OCI-LY3 (cell line): ENCODE results near the gene PRADC1.

Source experiments
- H2AFZ ChIP-seq: fragments of 200-600, 300-600 bp; shearing (Covaris generic); 2 replicates; pipeline ENCODE4 v1.6.0; 2014; ENCODE audit warnings: antibody characterized with exemption, low read depth, low read length
- H3K27ac ChIP-seq: fragments of 200-600, 300-600 bp; sonication (generic); 2 replicates; pipeline ENCODE4 v1.5.1; 2014; ENCODE audit warnings: mild to moderate bottlenecking, low read length, moderate library complexity, mixed read lengths
- H3K27me3 ChIP-seq: fragments of 200-600, 300-600 bp; sonication (generic); 2 replicates; pipeline ENCODE4 v1.6.1; 2014; ENCODE audit warnings: low read depth, low read length, mixed read lengths
- H3K36me3 ChIP-seq: fragments of 200-600, 300-600 bp; sonication (generic); replicated peaks from 2 replicates; pipeline ENCODE3; 2014; ENCODE audit warnings: low read depth, low read length, mixed read lengths
- H3K4me1 ChIP-seq: fragments of 300-600, 200-600 bp; sonication (generic); 2 replicates; pipeline ENCODE4 v1.6.1; 2014; ENCODE audit warnings: low read length, mixed read lengths
- H3K4me2 ChIP-seq: fragments of 200-600, 300-600 bp; sonication (generic); 2 replicates; pipeline ENCODE4 v1.6.1; 2014; ENCODE audit warnings: low read length, mixed read lengths
- H3K4me3 ChIP-seq: fragments of 300-600, 200-600 bp; sonication (generic); 2 replicates; pipeline ENCODE4 v1.5.1; 2014; ENCODE audit warnings: antibody characterized with exemption, mild to moderate bottlenecking, low read length, moderate library complexity
- H3K79me2 ChIP-seq: fragments of 300-600, 200-600 bp; shearing (Covaris generic); 2 replicates; pipeline ENCODE4 v1.6.1; 2014; ENCODE audit warnings: mild to moderate bottlenecking, low read length, mixed read lengths
- H3K9ac ChIP-seq: fragments of 300-600, 200-600 bp; shearing (Covaris generic); 2 replicates; pipeline ENCODE4 v1.6.0; 2014; ENCODE audit warnings: mild to moderate bottlenecking, low read length, moderate library complexity
- H3K9me3 ChIP-seq: fragments of 200-600, 300-600 bp; shearing (Covaris generic); 2 replicates; pipeline ENCODE4 v1.6.1; 2014; ENCODE audit warnings: low read length, mixed read lengths; ENCODE audit not compliant: insufficient read depth
- H4K20me1 ChIP-seq: fragments of 200-600, 300-600 bp; sonication (generic); 2 replicates; pipeline ENCODE4 v1.6.1; 2016; ENCODE audit warnings: low read length, mixed read lengths; ENCODE audit not compliant: insufficient read depth
- EZH2phosphoT487 ChIP-seq: fragments of 200-600 bp; shearing (Covaris generic); IDR thresholded peaks from 2 replicates; pipeline ENCODE4 v1.6.1; 2018; ENCODE audit warnings: antibody characterized with exemption, mixed run types, low read depth
- TF ChIP-seq, protein P1 (sequence below): fragments of 200-600, 300-600 bp; sonication (generic); IDR thresholded peaks from 2 replicates; pipeline ENCODE4 v1.5.1; 2014; ENCODE audit warnings: antibody characterized with exemption, low read length, low read depth

Gene PRADC1

GRCh38 chr2:73232403-73233153 lies 461 bp downstream of the PRADC1 start:
- peak overlapping the region; percentile 35; the same call in 1 of the 2 replicates for H2AFZ ChIP-seq
- TF ChIP-seq EZH2phosphoT487: no peak
- TF ChIP-seq, protein P1, sequence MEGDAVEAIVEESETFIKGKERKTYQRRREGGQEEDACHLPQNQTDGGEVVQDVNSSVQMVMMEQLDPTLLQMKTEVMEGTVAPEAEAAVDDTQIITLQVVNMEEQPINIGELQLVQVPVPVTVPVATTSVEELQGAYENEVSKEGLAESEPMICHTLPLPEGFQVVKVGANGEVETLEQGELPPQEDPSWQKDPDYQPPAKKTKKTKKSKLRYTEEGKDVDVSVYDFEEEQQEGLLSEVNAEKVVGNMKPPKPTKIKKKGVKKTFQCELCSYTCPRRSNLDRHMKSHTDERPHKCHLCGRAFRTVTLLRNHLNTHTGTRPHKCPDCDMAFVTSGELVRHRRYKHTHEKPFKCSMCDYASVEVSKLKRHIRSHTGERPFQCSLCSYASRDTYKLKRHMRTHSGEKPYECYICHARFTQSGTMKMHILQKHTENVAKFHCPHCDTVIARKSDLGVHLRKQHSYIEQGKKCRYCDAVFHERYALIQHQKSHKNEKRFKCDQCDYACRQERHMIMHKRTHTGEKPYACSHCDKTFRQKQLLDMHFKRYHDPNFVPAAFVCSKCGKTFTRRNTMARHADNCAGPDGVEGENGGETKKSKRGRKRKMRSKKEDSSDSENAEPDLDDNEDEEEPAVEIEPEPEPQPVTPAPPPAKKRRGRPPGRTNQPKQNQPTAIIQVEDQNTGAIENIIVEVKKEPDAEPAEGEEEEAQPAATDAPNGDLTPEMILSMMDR: 0 out of 2 replicates have a peak, but pooled peaks have one; percentile 6
- H3K27me3 ChIP-seq: no peaks in the 10 kb centered on the region
- peak overlapping the region; percentile 90 for H3K4me2 ChIP-seq
- H3K9me3 ChIP-seq: no peaks in the 10 kb centered on the region
- H3K4me3 ChIP-seq: peak overlapping the region; percentile 99
- peaks cover 36% of the 10 kb centered on the region for H3K79me2 ChIP-seq
- peaks cover 30% of the 10 kb centered on the region for H4K20me1 ChIP-seq
- H3K27ac ChIP-seq: no peak overlapping the region
- peaks cover 5% of the 10 kb centered on the region for H3K36me3 ChIP-seq
- peaks cover 18% of the 10 kb centered on the region for H3K4me1 ChIP-seq
- peak overlapping the region; percentile 48 for H3K9ac ChIP-seq

DNA sequence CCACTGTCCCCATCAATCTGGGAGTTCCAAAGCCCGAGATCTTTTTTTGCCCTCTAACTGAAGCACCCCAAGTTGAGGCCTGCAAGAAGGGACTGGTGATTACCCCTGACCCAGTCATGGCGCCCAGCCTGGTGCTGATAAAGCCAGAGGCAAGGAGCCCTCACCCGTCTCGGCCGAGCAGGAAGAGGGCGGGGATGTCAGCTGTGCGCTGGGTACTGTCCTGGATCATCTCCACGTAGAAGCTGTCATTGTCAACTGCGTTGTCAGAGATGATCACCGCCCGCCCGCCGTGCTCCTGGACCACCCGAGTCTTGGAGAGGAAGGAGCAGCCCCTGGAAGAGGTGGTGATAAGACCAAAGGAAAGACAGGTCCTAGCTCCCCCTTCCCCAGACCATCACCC lies 4.4 kb downstream of the PRADC1 start:
- Histone ChIP-seq H3K36me3 (peaks cover 6% of the 10 kb centered on the region), H3K27ac (no peak overlapping the region), H3K79me2 (no peaks in the 10 kb centered on the region), H2AFZ (no peak overlapping the region), H3K9ac (no peak overlapping the region), H3K4me2 (no peak overlapping the region), H3K9me3 (no peaks in the 10 kb centered on the region), H3K4me3 (no peak overlapping the region), H3K4me1 (peaks cover 4% of the 10 kb centered on the region), H4K20me1 (no peaks in the 10 kb centered on the region), H3K27me3 (no peaks in the 10 kb centered on the region)
- TF ChIP-seq, protein P1: no peak
- TF ChIP-seq EZH2phosphoT487: no peak

GRCh38 chr2:73227086-73227485 lies 6.0 kb downstream of the PRADC1 start:
- H2AFZ ChIP-seq: no peak overlapping the region
- no peaks in the 10 kb centered on the region for H3K4me1 ChIP-seq
- H4K20me1 ChIP-seq: no peaks in the 10 kb centered on the region
- no peak overlapping the region for H3K9ac ChIP-seq
- H3K36me3 ChIP-seq: peaks cover 13% of the 10 kb centered on the region
- no peaks in the 10 kb centered on the region for H3K79me2 ChIP-seq
- H3K27ac ChIP-seq: no peak overlapping the region
- TF ChIP-seq, protein P1: no peak
- TF ChIP-seq EZH2phosphoT487: no peak
- no peaks in the 10 kb centered on the region for H3K9me3 ChIP-seq
- no peak overlapping the region for H3K4me3 ChIP-seq
- no peak overlapping the region for H3K4me2 ChIP-seq
- no peaks in the 10 kb centered on the region for H3K27me3 ChIP-seq

DNA sequence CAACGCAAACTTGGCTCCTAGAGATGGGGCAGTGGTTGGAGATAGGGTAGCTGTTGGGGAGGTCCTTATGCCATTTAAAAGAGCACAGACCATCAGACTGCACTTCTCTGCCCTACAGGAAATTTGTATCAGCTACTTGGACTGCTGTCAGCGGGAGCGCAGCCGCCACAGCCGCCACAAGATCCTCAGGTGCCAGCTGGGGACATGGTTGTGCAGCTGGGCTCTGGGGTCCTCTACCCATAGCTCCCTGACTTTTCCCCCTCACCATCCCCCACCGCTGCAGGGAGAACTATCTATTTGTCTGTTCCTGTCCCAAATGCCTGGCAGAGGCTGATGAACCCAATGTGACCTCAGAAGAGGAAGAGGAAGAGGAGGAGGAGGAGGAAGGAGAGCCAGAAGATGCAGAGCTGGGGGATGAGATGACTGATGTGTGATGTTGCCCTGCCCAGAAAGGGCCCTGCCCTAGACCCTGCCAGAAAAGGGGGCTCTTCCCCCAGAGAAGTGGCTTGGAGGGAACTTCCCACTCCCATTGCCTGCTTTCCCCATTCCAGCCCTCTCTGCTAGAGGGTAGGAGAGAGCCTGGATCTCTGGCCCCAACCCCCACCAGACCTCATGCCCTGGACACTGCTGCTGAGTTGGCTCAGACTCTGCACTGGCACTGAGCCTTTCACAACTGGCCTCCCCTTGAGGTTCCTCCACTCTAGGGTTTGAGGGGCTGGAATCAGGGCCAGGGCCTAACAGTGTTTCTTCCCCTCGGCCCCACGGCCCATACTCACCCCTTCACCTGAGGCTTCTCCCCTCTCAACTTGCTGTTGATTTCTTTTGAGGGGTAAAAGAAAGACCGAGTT lies 7.3 kb downstream of the PRADC1 start:
- TF ChIP-seq, protein P1: no peak
- no peak for TF ChIP-seq EZH2phosphoT487
- H3K4me3 ChIP-seq: no peak overlapping the region
- no peaks in the 10 kb centered on the region for H3K27me3 ChIP-seq
- H4K20me1 ChIP-seq: no peaks in the 10 kb centered on the region
- H3K4me2 ChIP-seq: no peak overlapping the region
- no peak overlapping the region for H3K9ac ChIP-seq
- no peaks in the 10 kb centered on the region for H3K79me2 ChIP-seq
- H3K9me3 ChIP-seq: no peaks in the 10 kb centered on the region
- H3K36me3 ChIP-seq: peaks cover 23% of the 10 kb centered on the region
- no peak overlapping the region for H3K27ac ChIP-seq
- no peak overlapping the region for H2AFZ ChIP-seq
- H3K4me1 ChIP-seq: no peaks in the 10 kb centered on the region; the same call in 1 of the 2 replicates
